ENCODE measurements around the gene IDH3B.

Gene IDH3B

GRCh38 chr20:2624190-2624589 is 39.8 kb downstream of the IDH3B start:
- Histone ChIP-seq H3K27ac (ENCODE audit: low read depth, low read length) (no peak overlapping the region), H3K27me3 (ENCODE audit: insufficient read depth, low read length) (no peaks in the 10 kb centered on the region), H2AK5ac (ENCODE audit: low read length) (no peak overlapping the region), H2BK120ac (ENCODE audit: insufficient read depth, low read length, poor library complexity) (no peak overlapping the region), H3K79me1 (ENCODE audit: low read length) (no peaks in the 10 kb centered on the region), H3K9me3 (ENCODE audit: insufficient read depth, low read depth, low read length) (peaks cover 8% of the 10 kb centered on the region), H3K18ac (ENCODE audit: low read length) (no peak overlapping the region), H3K4ac (ENCODE audit: low read depth, low read length) (no peak overlapping the region), H3K79me2 (ENCODE audit: control insufficient read depth, insufficient read depth, low read length, poor library complexity) (no peaks in the 10 kb centered on the region), H3K14ac (ENCODE audit: low read length) (no peak overlapping the region), H3K9ac (ENCODE audit: low read length) (no peak overlapping the region), H3K4me3 (ENCODE audit: low read depth, low read length) (no peak overlapping the region), H2BK12ac (ENCODE audit: low read length) (no peak overlapping the region), H4K91ac (ENCODE audit: low read depth, low read length) (no peak overlapping the region), H3K23ac (ENCODE audit: low read length) (no peak overlapping the region), H4K8ac (ENCODE audit: low read depth, low read length) (no peak overlapping the region), H3K4me1 (ENCODE audit: control insufficient read depth in 1 of 2, insufficient read depth in 2 of 2, low read length in 2 of 2) (no peaks in the 10 kb centered on the region), H2BK5ac (ENCODE audit: low read depth, low read length, poor library complexity) (no peak overlapping the region), H3K36me3 (ENCODE audit: control insufficient read depth in 1 of 2, insufficient read depth in 2 of 2, low read length in 2 of 2) (no peaks in the 10 kb centered on the region), H4K12ac (ENCODE audit: low read depth, low read length) (no peak overlapping the region), H2AFZ (ENCODE audit: insufficient read depth, low read length, poor library complexity) (no peak overlapping the region), H3K4me2 (ENCODE audit: low read length) (no peak overlapping the region)
- no CpG with 5 or more reads among the region's 4 CpGs for WGBS (ENCODE audit: extremely low coverage, insufficient coverage, insufficient read length)
- no peak for DNase-seq

DNA sequence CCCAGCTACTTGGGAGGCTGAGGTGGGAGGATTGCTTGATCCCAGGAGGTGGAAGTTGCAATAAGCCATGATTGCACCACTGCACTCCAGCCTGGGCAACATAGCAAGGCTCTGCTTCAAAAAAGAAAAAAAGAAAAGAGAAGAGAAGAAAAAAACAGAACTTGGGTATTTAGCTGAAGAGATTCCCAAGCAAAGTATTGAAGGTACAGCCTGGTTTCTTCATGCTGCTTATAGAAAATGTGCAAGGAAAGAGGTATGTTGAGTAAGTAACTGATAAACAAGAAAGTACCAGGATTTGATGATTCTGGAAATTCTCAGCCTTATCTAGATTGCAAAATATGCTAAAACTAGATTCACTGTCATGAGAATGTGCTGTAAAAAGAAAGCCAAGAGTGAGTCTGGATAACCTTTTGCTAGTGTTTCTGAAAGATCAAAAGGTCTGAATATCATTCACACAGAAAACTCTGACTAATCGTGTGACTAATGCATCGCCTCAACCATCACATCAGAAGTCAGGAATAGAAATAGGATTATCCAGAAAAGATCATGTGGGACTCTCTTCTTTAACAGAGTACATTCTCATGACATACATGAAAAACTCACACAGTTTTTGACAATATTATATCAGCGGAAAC is 43.9 kb downstream of the IDH3B start:
- H3K36me3 ChIP-seq (ENCODE audit: control insufficient read depth in 1 of 2, insufficient read depth in 2 of 2, low read length in 2 of 2) = no peaks in the 10 kb centered on the region
- WGBS (ENCODE audit: extremely low coverage, insufficient coverage, insufficient read length) = no CpG with 5 or more reads among the region's 3 CpGs
- H3K14ac ChIP-seq (ENCODE audit: low read length) = no peak overlapping the region
- no peak overlapping the region for H4K91ac ChIP-seq (ENCODE audit: low read depth, low read length)
- peak in 1 of 2 donors; percentile 24 for DNase-seq
- no peak overlapping the region for H3K23ac ChIP-seq (ENCODE audit: low read length)
- H3K4me1 ChIP-seq (ENCODE audit: control insufficient read depth in 1 of 2, insufficient read depth in 2 of 2, low read length in 2 of 2) = no peaks in the 10 kb centered on the region
- no peak overlapping the region for H3K18ac ChIP-seq (ENCODE audit: low read length)
- H3K4me2 ChIP-seq (ENCODE audit: low read length) = no peak overlapping the region
- no peak overlapping the region for H3K4ac ChIP-seq (ENCODE audit: low read depth, low read length)
- no peak overlapping the region for H3K9ac ChIP-seq (ENCODE audit: low read length)
- no peak overlapping the region for H4K8ac ChIP-seq (ENCODE audit: low read depth, low read length)
- no peaks in the 10 kb centered on the region for H3K79me2 ChIP-seq (ENCODE audit: control insufficient read depth, insufficient read depth, low read length, poor library complexity)
- peaks cover 5% of the 10 kb centered on the region for H3K9me3 ChIP-seq (ENCODE audit: insufficient read depth, low read depth, low read length)
- H3K27ac ChIP-seq (ENCODE audit: low read depth, low read length) = no peak overlapping the region
- H2AFZ ChIP-seq (ENCODE audit: insufficient read depth, low read length, poor library complexity) = no peak overlapping the region
- no peak overlapping the region for H2AK5ac ChIP-seq (ENCODE audit: low read length)
- H2BK5ac ChIP-seq (ENCODE audit: low read depth, low read length, poor library complexity) = no peak overlapping the region
- H4K12ac ChIP-seq (ENCODE audit: low read depth, low read length) = no peak overlapping the region
- no peak overlapping the region for H2BK120ac ChIP-seq (ENCODE audit: insufficient read depth, low read length, poor library complexity)
- H3K79me1 ChIP-seq (ENCODE audit: low read length) = no peaks in the 10 kb centered on the region
- no peak overlapping the region for H3K4me3 ChIP-seq (ENCODE audit: low read depth, low read length)
- no peaks in the 10 kb centered on the region for H3K27me3 ChIP-seq (ENCODE audit: insufficient read depth, low read length)
- H2BK12ac ChIP-seq (ENCODE audit: low read length) = no peak overlapping the region

GRCh38 chr20:2619337-2619736 is 44.7 kb downstream of the IDH3B start:
- H3K27ac ChIP-seq (ENCODE audit: low read depth, low read length) = no peak overlapping the region
- WGBS (ENCODE audit: extremely low coverage, insufficient coverage, insufficient read length) = no CpG with 5 or more reads among the region's 2 CpGs
- H2AFZ ChIP-seq (ENCODE audit: insufficient read depth, low read length, poor library complexity) = no peak overlapping the region
- H3K14ac ChIP-seq (ENCODE audit: low read length) = no peak overlapping the region
- no peak for DNase-seq
- no peak overlapping the region for H2AK5ac ChIP-seq (ENCODE audit: low read length)
- no peaks in the 10 kb centered on the region for H3K27me3 ChIP-seq (ENCODE audit: insufficient read depth, low read length)
- no peaks in the 10 kb centered on the region for H3K4me1 ChIP-seq (ENCODE audit: control insufficient read depth in 1 of 2, insufficient read depth in 2 of 2, low read length in 2 of 2)
- H3K4ac ChIP-seq (ENCODE audit: low read depth, low read length) = no peak overlapping the region
- no peaks in the 10 kb centered on the region for H3K79me1 ChIP-seq (ENCODE audit: low read length)
- H3K36me3 ChIP-seq (ENCODE audit: control insufficient read depth in 1 of 2, insufficient read depth in 2 of 2, low read length in 2 of 2) = no peaks in the 10 kb centered on the region
- no peak overlapping the region for H4K8ac ChIP-seq (ENCODE audit: low read depth, low read length)
- no peak overlapping the region for H4K12ac ChIP-seq (ENCODE audit: low read depth, low read length)
- no peak overlapping the region for H2BK12ac ChIP-seq (ENCODE audit: low read length)
- no peak overlapping the region for H3K4me3 ChIP-seq (ENCODE audit: low read depth, low read length)
- no peaks in the 10 kb centered on the region for H3K79me2 ChIP-seq (ENCODE audit: control insufficient read depth, insufficient read depth, low read length, poor library complexity)
- peaks cover 2% of the 10 kb centered on the region for H3K9me3 ChIP-seq (ENCODE audit: insufficient read depth, low read depth, low read length)
- H3K23ac ChIP-seq (ENCODE audit: low read length) = no peak overlapping the region
- H4K91ac ChIP-seq (ENCODE audit: low read depth, low read length) = no peak overlapping the region
- H3K18ac ChIP-seq (ENCODE audit: low read length) = no peak overlapping the region
- no peak overlapping the region for H3K4me2 ChIP-seq (ENCODE audit: low read length)
- no peak overlapping the region for H2BK120ac ChIP-seq (ENCODE audit: insufficient read depth, low read length, poor library complexity)
- no peak overlapping the region for H3K9ac ChIP-seq (ENCODE audit: low read length)
- H2BK5ac ChIP-seq (ENCODE audit: low read depth, low read length, poor library complexity) = no peak overlapping the region

- no CpG with 5 or more reads among the region's 6 CpGs for whole genome bisulfite sequencing (ENCODE audit: extremely low coverage, insufficient coverage, insufficient read length)
- H3K79me2 ChIP-seq (ENCODE audit: control insufficient read depth, insufficient read depth, low read length, poor library complexity) = no peaks in the 10 kb centered on the region
- H4K12ac ChIP-seq (ENCODE audit: low read depth, low read length) = no peak overlapping the region
- no peak overlapping the region for H2BK5ac ChIP-seq (ENCODE audit: low read depth, low read length, poor library complexity)
- no peak overlapping the region for H2AK5ac ChIP-seq (ENCODE audit: low read length)
- H2AFZ ChIP-seq (ENCODE audit: insufficient read depth, low read length, poor library complexity) = no peak overlapping the region
- H3K36me3 ChIP-seq (ENCODE audit: control insufficient read depth in 1 of 2, insufficient read depth in 2 of 2, low read length in 2 of 2) = no peaks in the 10 kb centered on the region
- no peak overlapping the region for H2BK12ac ChIP-seq (ENCODE audit: low read length)
- H3K9me3 ChIP-seq (ENCODE audit: insufficient read depth, low read depth, low read length) = peaks cover 2% of the 10 kb centered on the region
- H3K23ac ChIP-seq (ENCODE audit: low read length) = no peak overlapping the region
- DNase-seq = no peak
- no peak overlapping the region for H3K18ac ChIP-seq (ENCODE audit: low read length)
- H3K4me2 ChIP-seq (ENCODE audit: low read length) = no peak overlapping the region
- H3K4me1 ChIP-seq (ENCODE audit: control insufficient read depth in 1 of 2, insufficient read depth in 2 of 2, low read length in 2 of 2) = no peaks in the 10 kb centered on the region
- H4K8ac ChIP-seq (ENCODE audit: low read depth, low read length) = no peak overlapping the region
- no peak overlapping the region for H3K4me3 ChIP-seq (ENCODE audit: low read depth, low read length)
- H3K14ac ChIP-seq (ENCODE audit: low read length) = no peak overlapping the region
- no peak overlapping the region for H4K91ac ChIP-seq (ENCODE audit: low read depth, low read length)
- H2BK120ac ChIP-seq (ENCODE audit: insufficient read depth, low read length, poor library complexity) = no peak overlapping the region
- H3K27me3 ChIP-seq (ENCODE audit: insufficient read depth, low read length) = no peaks in the 10 kb centered on the region
- no peak overlapping the region for H3K9ac ChIP-seq (ENCODE audit: low read length)
- no peaks in the 10 kb centered on the region for H3K79me1 ChIP-seq (ENCODE audit: low read length)
- H3K27ac ChIP-seq (ENCODE audit: low read depth, low read length) = no peak overlapping the region
- no peak overlapping the region for H3K4ac ChIP-seq (ENCODE audit: low read depth, low read length)
Measured at GRCh38 chr20:2618815-2619214, 45.2 kb downstream of the IDH3B start.

All from trophoblast cell (in vitro differentiated cells and primary cell).